A673 (cell line): ENCODE results near the gene FLNC.

ENCODE experiments used
- CTCF ChIP-seq: fragments of 300-800, 200-600 bp; sonication (generic); conservative IDR thresholded peaks from 2 replicates; pipeline ENCODE4 v1.5.1; 2017; ENCODE audit warnings: low read depth, mild to moderate bottlenecking, antibody characterized with exemption, low read length, moderate library complexity, mixed read lengths
- EZH2 ChIP-seq: fragments of 200-600 bp; sonication (generic); IDR thresholded peaks from 2 replicates; pipeline ENCODE4 v1.6.1; 2017; ENCODE audit warnings: borderline replicate concordance, low read depth, mild to moderate bottlenecking, mixed read lengths, antibody characterized with exemption, low read length; ENCODE audit not compliant: poor library complexity, severe bottlenecking

DNA sequence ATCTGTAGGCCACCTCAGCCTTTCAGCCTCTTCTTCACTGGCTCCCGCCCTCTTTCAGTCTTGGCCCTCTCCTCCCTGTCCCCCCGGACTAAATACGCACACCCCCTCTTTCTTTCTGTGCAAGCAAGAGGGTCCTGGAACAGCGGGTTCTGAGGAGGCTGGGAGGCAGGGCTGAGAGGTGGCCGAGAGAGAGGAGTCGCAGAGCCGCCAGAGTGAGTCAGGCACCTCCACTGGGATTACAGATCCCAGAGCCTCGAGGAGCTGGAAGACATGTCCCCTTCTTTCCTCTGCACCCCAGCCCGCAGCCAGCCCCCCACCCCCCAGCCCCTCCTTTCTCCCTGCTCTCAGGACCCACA lies 38.3 kb upstream of the FLNC start:
- TF ChIP-seq CTCF (no peak), EZH2 (no peak)
